GM12801 (cell line): ENCODE data around the gene DNAJA2.

Experiments
- TF ChIP-seq, protein P1 (sequence below): IDR thresholded peaks from one replicate; pipeline ENCODE4 v1.5.1; 2011; ENCODE audit warnings: control low read depth; ENCODE audit not compliant: insufficient read length; ENCODE audit errors: extremely low read depth

DNAJA2 gene

DNA sequence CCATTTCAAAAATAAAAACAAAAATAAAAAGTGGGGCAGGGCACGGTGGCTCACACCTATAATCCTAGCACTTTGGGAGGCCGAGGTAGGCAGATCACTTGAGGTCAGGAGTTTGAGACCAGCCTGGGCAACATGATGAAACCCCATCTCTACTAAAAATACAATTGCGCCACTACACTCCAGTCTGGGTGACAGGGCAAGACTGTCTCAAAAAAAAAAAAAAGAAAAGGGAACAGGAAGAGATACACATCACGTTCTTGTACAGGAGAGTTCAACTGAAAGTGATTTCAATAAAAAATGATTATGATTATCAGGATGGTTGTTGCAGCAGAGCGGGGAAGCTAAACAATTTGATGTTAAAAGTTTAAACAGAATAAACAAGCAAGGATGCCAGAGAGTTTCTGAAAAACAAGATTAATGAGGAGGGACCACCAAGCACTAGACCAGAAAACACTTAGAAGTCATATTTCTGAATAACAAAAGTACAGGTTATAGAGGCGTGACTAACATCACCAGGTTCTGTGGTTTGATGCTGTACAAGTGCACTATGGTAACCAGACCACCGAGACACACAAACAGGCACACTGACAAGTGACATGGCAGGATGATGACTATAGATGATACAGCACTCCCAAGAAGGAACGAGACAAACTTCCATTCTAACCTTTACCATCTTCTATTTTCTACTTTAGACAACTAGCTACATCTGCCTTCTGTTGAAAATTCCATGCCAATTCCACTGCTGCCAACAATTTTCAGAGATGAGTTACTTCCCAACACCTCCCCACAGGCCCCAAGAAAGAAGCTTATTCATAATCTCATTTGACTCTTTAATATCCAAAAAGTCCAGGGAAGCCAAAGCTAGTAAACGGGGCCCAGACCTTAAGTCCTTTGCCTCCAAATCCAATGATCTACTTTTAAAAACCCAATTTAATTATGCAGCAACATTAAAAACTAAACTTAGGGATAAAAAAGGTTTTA is 11.8 kb downstream of the DNAJA2 start:
- TF ChIP-seq, protein P1, sequence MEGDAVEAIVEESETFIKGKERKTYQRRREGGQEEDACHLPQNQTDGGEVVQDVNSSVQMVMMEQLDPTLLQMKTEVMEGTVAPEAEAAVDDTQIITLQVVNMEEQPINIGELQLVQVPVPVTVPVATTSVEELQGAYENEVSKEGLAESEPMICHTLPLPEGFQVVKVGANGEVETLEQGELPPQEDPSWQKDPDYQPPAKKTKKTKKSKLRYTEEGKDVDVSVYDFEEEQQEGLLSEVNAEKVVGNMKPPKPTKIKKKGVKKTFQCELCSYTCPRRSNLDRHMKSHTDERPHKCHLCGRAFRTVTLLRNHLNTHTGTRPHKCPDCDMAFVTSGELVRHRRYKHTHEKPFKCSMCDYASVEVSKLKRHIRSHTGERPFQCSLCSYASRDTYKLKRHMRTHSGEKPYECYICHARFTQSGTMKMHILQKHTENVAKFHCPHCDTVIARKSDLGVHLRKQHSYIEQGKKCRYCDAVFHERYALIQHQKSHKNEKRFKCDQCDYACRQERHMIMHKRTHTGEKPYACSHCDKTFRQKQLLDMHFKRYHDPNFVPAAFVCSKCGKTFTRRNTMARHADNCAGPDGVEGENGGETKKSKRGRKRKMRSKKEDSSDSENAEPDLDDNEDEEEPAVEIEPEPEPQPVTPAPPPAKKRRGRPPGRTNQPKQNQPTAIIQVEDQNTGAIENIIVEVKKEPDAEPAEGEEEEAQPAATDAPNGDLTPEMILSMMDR: no peak

DNA sequence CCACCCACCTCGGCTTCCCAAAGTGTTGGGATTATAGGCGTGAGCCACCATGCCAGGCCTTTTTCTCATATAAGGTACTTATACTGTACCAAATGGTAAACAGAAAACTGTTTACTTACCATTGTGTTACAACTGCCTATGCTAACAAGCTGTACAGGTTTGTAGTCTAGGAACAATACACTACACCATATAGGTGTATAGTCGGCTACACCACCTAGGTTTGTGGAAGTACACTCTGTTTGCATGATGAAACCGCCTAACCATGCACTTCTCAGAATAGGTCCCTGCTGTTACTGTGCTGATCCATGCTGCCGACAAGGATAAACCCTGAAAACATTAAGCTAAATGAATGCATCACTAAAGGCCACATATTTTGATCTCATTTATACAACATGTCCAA is 18.9 kb downstream of the DNAJA2 start:
- TF ChIP-seq, protein P1: no peak

DNA sequence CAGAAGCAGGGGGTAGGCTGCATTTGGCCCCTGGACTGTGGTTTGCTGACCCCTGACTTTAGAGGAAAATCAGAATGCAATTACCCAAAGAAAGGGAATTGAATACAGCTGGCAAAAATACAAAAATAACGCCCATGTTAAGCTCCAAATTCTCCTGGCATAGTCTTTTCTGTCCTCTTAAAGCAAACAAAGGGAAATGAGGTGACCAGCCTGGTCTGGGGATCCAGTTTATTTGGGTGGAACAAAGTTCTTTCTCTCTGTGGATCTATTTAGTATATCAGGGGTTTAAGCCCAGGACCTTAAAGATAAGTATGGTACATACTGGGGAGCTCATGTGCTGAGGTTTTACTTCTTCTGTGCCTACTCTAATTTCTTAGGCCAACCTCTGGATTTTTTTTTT is 23.5 kb downstream of the DNAJA2 start:
- TF ChIP-seq, protein P1: no peak

DNA sequence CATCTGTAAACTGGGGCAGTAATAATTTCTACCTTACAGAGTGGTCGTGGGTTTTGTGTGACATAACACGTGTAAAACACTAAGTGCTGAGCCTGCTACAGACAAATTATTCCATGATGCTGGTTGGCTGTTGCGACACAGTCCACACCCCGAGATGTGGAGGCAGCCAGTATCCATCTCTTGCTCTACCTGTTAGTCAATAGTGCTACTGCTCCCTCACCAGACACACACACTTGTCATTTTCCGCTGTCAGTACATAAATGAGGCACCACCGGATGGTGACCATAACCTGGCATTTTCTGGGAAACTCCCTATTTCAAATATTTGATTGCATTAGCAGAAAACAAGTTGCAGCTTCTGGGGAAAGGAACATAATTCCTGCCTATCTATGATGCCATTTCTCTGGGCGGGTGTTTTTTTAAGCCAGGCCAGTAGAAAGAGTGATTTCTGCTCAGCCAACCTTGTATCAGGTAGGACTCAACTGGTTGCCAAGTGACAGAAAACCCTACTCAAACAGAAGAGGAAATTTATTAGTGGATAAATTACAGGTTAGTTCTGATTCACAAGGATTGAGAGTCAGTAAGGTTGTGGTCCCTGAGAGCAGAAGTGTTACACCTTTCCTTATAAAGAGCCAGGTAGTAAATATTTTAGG is 24.1 kb downstream of the DNAJA2 start:
- TF ChIP-seq, protein P1: no peak

DNA sequence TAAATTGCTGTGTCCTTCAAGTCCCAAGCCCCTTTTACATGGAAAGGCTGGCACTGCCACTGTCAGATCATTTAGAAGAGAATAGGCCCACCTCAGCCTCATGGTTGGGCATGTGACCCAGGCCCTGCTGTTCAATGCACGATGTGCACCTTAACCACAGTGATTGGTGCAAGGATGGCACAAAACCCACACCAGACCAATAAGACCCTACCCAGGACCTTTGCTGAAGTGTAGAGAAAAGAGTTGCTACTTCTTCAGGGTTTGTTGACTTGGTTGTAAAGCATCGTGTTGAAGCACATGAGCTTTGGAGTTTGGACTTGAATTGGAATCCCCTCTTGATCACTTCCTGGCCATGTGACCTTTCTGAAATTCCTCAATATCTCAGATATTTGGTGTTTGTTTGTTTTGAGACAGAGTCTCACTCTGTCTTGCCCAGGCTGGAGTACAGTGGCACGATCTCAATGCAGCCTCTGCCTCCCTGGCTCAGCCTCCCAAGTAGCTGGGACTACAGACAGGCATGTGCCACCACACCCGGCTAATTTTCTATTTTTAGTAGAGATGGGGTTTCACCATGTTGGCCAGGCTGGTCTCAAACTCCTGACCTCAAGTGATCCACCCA is 24.8 kb downstream of the DNAJA2 start:
- TF ChIP-seq, protein P1: no peak

DNA sequence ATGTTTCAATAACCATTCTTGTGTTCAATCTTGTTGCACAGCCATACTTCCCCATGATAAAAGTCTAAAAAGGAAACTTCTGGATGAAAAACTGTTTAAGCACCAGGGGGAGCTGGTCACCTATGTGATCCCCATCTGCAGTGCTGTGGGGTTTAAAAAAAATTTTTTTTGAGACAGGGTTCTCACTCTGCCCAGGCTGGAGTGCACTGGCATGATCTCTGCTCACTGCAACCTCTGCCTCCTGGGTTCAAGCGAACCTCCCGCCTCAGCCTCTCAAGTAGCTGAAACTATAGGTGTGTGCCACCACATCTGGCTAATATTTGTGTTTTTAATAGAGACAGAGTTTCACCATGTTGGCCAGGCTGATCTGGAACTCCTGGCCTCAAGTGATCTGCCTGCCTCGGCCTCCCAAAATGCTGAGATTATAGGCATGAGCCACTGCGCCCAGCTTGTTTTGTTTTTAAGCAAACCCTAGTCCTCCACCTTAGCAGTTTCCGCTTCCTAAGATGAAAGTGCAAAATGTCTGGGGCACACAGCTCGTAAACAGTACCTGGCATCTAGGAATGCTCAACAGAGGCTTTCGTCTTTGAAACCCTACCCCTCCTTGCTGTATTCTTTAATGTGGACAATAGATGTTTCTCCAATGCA is 25.4 kb downstream of the DNAJA2 start:
- TF ChIP-seq, protein P1: no peak

DNA sequence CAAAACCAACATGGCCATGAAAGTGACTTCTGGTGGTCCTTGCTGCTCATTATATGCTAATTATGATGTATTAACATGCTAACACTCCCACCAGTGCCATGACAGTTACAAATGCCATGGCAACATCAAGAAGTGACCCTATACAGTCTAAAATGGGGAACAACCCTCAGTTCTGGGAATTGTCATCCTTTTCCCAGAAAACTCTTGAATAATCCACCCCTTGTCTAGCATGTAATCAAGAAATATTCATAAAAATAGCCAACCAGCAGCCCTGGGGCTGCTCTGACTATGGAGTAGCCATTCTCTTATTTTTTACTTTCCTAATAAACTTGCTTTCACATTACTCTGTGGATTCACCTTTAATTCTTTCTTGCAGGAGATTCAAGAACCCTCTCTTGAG is 35.9 kb downstream of the DNAJA2 start:
- TF ChIP-seq, protein P1: no peak
